Astrocyte of the spinal cord (primary cell): ENCODE measurements around the gene UTP14A.

Experiments
- DNase-seq: peaks from one replicate; pipeline ENCODE4 v3.0.0; 2011; ENCODE audit warnings: low read depth, low spot score
- H3K4me3 ChIP-seq: 2 replicates; pipeline ENCODE4 v1.5.1; 2011; ENCODE audit warnings: low read depth, mild to moderate bottlenecking, low read length, moderate library complexity
- in situ Hi-C: cut with HindIII; loops from 2 replicates; pipeline ENCODE4 v1.10.0; 2017; ENCODE audit warnings: low sequenced_read_pairs
- TF ChIP-seq, protein P1 (sequence below): IDR thresholded peaks from 2 replicates; pipeline ENCODE4 v1.5.1; 2012; ENCODE audit warnings: low read depth, mild to moderate bottlenecking, low read length, inconsistent platforms

Gene UTP14A

DNA sequence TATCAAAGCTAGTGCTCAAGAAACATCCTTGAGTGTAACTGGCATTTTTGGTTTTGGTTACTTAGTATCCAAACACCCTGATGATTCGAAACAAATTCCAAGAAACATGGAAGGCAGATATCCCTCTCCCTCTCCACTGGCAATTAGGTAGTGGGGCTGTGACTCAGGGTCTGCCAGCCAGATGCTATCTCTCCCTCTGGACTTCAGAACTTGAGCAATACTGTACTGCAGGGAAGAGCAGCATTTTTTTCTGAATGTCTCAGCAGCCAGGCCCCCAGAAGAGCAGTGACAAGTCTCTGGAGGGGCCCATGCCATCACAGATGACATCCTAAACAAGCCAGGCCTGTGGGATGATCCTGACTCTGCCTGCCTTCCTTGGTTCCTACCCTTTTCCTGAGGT, 39.2 kb downstream of the UTP14A start:
- H3K4me3 ChIP-seq = no peak overlapping the region
- in situ Hi-C loops = no loop called here
- DNase-seq = no peak
- TF ChIP-seq, protein P1, sequence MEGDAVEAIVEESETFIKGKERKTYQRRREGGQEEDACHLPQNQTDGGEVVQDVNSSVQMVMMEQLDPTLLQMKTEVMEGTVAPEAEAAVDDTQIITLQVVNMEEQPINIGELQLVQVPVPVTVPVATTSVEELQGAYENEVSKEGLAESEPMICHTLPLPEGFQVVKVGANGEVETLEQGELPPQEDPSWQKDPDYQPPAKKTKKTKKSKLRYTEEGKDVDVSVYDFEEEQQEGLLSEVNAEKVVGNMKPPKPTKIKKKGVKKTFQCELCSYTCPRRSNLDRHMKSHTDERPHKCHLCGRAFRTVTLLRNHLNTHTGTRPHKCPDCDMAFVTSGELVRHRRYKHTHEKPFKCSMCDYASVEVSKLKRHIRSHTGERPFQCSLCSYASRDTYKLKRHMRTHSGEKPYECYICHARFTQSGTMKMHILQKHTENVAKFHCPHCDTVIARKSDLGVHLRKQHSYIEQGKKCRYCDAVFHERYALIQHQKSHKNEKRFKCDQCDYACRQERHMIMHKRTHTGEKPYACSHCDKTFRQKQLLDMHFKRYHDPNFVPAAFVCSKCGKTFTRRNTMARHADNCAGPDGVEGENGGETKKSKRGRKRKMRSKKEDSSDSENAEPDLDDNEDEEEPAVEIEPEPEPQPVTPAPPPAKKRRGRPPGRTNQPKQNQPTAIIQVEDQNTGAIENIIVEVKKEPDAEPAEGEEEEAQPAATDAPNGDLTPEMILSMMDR = no peak

DNA sequence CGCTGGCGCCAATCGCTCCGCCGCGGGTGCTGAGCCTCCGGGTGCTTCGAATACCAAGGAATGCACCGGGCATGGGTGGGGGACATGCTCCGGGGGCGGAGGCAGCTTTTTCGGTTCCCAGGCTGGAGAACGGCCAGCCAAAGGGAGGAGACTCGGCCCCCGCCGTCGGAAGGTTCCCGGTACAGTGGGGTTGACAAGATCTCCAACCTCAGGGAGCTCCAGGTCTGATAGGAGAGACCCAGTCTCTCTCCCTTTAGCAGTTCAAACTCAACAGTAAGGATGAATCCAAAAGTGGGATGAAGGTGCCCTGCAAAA, 47.3 kb downstream of the UTP14A start:
- TF ChIP-seq, protein P1 = no peak
- peak overlapping the region; percentile 31 for H3K4me3 ChIP-seq
- in situ Hi-C loops = no loop called here
- DNase-seq = no peak

GRCh38 chrX:129953881-129954280, 47.9 kb downstream of the UTP14A start:
- in situ Hi-C loops = no loop called here
- no peak for DNase-seq
- no peak overlapping the region for H3K4me3 ChIP-seq
- TF ChIP-seq, protein P1 = no peak

GRCh38 chrX:129954804-129955203, 48.8 kb downstream of the UTP14A start:
- in situ Hi-C loops = no loop called here
- no peak for DNase-seq
- no peak overlapping the region for H3K4me3 ChIP-seq
- TF ChIP-seq, protein P1 = no peak

- TF ChIP-seq, protein P1 = no peak
- no peak for DNase-seq
- in situ Hi-C loops = no loop called here
- no peak overlapping the region for H3K4me3 ChIP-seq
These were observed 49.7 kb downstream of the UTP14A start for GRCh38 chrX:129955682-129956081.

GRCh38 chrX:129956145-129956544, 50.2 kb downstream of the UTP14A start:
- DNase-seq = no peak
- in situ Hi-C loops = no loop called here
- H3K4me3 ChIP-seq = no peak overlapping the region
- TF ChIP-seq, protein P1 = no peak

GRCh38 chrX:129956765-129957164, 50.8 kb downstream of the UTP14A start:
- in situ Hi-C loops = no loop called here
- TF ChIP-seq, protein P1 = no peak
- H3K4me3 ChIP-seq = peak overlapping the region; percentile 18
- DNase-seq = no peak
